WTC11 (cell line): ENCODE data around the gene RNF17.

Experiments used
- GABPB1 ChIP-seq: sonication (generic); formaldehyde crosslinking; IDR thresholded peaks from 2 replicates; pipeline ENCODE4 v1.8.1; 2023; ENCODE audit warnings: mild to moderate bottlenecking, missing genetic modification reagents
- NFYB ChIP-seq: sonication (generic); formaldehyde crosslinking; conservative IDR thresholded peaks from 2 replicates; pipeline ENCODE4 v1.8.0; 2022; ENCODE audit warnings: low read depth, missing genetic modification reagents
- TF ChIP-seq, protein P1 (sequence below): sonication (generic); formaldehyde crosslinking; IDR thresholded peaks from 2 replicates; pipeline ENCODE4 v1.8.0; 2022; ENCODE audit warnings: mild to moderate bottlenecking, missing genetic modification reagents

DNA sequence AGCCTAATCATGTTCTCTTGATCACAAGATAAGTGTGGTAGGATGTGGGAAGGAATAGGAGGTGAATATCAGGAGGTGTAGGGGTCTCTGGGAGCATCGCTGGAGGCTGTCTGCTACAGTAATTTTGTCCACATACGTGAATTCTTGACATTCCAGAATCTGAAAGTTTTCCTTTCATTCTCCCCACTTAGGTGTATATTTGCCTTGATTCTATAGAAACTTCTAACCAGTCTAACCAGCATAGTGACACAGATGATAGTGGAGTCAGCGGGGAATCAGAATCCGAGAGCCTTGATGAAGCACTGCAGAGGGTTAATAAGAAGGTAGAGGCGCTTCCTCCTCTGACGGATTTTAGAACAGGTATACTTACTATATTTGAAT, 106.4 kb downstream of the RNF17 start:
- TF ChIP-seq, protein P1, sequence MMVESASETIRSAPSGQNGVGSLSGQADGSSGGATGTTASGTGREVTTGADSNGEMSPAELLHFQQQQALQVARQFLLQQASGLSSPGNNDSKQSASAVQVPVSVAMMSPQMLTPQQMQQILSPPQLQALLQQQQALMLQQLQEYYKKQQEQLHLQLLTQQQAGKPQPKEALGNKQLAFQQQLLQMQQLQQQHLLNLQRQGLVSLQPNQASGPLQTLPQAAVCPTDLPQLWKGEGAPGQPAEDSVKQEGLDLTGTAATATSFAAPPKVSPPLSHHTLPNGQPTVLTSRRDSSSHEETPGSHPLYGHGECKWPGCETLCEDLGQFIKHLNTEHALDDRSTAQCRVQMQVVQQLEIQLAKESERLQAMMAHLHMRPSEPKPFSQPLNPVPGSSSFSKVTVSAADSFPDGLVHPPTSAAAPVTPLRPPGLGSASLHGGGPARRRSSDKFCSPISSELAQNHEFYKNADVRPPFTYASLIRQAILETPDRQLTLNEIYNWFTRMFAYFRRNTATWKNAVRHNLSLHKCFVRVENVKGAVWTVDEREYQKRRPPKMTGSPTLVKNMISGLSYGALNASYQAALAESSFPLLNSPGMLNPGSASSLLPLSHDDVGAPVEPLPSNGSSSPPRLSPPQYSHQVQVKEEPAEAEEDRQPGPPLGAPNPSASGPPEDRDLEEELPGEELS (CRISPR knock-in tag), result no peak
- TF ChIP-seq GABPB1 (CRISPR knock-in tag), result no peak
- TF ChIP-seq NFYB (CRISPR knock-in tag), result no peak
